Fibroblast of pulmonary artery (primary cell): Measurements from ENCODE around the gene ORM2.

Source experiments
- DNase-seq: peaks from one replicate; pipeline ENCODE4 v3.0.0-alpha.2; 2010; ENCODE audit warnings: low read depth
- H3K4me3 ChIP-seq: replicated peaks from 2 replicates; pipeline ENCODE4 v1.5.1; 2011; ENCODE audit warnings: low read depth, mild to moderate bottlenecking, control low read depth, low read length, moderate library complexity
- TF ChIP-seq, protein P1 (sequence below): IDR thresholded peaks from 2 replicates; pipeline ENCODE4 v1.5.1; 2011; ENCODE audit warnings: mild to moderate bottlenecking, control low read depth, low read length, inconsistent platforms; ENCODE audit errors: missing control alignments

Gene ORM2

DNA sequence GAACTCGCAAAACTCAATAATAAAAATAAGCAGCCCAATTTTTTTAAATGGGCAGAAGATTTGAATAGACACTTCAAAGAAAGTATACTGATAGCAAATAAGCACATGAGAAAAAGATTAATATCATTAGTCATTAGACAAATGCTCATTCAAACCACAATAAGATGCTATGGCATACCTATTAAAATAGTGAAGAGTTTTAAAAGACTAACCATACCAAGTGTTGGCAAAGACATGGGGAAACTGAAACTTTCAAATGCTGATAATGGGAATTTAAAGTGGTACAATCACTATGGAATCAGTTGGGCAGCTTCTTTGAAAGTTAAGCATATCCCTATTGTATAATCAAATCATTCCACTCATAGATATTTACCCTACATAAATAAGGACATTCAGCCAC is 33.3 kb upstream of the ORM2 start:
- TF ChIP-seq, protein P1, sequence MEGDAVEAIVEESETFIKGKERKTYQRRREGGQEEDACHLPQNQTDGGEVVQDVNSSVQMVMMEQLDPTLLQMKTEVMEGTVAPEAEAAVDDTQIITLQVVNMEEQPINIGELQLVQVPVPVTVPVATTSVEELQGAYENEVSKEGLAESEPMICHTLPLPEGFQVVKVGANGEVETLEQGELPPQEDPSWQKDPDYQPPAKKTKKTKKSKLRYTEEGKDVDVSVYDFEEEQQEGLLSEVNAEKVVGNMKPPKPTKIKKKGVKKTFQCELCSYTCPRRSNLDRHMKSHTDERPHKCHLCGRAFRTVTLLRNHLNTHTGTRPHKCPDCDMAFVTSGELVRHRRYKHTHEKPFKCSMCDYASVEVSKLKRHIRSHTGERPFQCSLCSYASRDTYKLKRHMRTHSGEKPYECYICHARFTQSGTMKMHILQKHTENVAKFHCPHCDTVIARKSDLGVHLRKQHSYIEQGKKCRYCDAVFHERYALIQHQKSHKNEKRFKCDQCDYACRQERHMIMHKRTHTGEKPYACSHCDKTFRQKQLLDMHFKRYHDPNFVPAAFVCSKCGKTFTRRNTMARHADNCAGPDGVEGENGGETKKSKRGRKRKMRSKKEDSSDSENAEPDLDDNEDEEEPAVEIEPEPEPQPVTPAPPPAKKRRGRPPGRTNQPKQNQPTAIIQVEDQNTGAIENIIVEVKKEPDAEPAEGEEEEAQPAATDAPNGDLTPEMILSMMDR: no peak
- H3K4me3 ChIP-seq: no peak overlapping the region

DNA sequence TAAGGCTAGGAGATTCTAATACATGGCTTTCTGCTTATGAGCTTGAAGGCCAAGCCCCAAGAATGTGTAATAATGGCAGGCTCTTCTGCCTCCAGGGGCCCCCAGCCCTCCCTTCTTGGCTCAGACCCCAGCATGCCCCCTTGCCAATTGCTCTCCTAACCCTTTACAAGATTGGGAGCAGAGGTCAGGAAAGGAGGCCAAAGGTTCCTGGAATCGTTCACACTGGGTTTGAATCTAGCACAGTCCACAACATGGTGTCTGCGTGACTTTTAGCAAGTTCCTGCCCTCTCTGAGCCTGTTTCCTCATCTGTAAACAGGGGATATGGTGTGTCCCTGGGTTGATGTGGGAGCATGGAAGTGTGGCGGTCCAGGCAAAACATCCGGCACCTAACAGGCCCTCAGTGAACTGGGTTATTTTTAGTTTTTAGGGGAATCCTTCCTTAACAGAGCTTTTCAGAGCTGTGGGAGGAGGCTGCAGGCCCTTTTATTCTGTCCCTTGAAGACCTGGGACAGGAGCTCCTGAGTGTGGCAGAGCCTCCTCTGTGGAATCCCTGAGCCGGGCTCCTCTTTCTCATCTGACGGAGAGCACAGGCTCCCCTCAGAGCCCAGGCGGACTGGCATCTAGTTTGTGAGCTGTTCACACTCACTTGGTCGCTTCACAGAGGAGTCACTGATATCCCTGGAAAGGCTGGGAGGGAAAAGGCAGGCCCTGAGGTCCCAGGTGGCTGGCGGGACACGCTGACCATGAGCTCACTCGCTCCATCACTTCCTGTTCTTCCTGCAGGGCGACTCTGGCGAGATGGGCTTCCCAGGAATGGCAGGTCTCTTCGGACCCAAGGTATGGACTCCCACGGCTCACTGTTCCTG is 30.1 kb upstream of the ORM2 start:
- TF ChIP-seq, protein P1: no peak
- no peak for DNase-seq
- H3K4me3 ChIP-seq: no peak overlapping the region

More for the DNA sequence above, 33.3 kb upstream of the ORM2 start:
- DNase-seq: no peak

GRCh38 chr9:114300153-114300845 is 29.4 kb upstream of the ORM2 start:
- no peak for DNase-seq
- no peak overlapping the region for H3K4me3 ChIP-seq
- TF ChIP-seq, protein P1: no peak

DNA sequence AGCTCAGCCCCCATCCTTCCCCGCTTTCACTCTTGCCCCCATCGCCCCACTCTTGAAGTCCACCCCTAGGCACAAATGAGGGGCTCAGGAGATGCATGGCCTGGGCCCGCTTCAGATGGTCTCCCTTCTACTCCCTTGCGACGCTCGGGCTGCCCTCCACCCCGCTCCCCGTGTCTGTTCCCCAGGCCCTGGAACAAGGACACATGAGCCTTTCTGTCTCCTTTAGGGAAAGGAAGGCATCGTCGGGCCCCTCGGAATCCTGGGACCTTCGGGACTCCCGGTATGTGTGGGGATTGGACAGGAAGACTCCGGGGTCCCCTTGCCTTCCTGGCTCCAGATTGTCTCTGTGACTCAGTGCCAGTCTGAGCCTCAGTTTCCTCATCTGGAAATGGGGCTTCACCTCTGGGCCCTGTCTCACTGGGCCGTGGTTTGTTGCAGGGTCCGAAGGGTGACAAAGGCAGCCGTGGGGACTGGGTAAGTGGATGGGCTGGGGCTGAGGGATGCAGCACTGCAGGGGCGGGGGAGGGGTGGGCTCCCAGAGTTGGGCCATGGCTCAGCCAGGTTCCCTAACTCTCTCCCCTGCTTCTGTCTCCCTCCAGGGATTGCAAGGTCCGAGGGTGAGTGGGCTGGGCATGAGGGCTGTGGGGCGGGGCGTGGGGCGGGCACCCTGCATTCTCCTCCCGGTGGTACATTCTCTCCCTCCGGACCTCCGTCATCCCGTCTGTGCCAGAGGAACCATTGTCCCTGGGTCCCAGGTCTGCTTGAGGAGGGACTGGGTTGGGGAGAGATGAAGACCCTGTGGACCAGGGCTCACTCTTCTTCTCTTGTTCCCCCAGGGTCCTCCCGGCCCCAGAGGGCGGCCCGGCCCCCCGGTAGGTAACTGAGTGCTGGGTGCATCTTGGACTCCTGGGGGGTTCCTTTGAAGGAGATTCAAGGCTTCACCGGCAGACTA is 28.5 kb upstream of the ORM2 start:
- DNase-seq: no peak
- H3K4me3 ChIP-seq: no peak overlapping the region
- TF ChIP-seq, protein P1: no peak

DNA sequence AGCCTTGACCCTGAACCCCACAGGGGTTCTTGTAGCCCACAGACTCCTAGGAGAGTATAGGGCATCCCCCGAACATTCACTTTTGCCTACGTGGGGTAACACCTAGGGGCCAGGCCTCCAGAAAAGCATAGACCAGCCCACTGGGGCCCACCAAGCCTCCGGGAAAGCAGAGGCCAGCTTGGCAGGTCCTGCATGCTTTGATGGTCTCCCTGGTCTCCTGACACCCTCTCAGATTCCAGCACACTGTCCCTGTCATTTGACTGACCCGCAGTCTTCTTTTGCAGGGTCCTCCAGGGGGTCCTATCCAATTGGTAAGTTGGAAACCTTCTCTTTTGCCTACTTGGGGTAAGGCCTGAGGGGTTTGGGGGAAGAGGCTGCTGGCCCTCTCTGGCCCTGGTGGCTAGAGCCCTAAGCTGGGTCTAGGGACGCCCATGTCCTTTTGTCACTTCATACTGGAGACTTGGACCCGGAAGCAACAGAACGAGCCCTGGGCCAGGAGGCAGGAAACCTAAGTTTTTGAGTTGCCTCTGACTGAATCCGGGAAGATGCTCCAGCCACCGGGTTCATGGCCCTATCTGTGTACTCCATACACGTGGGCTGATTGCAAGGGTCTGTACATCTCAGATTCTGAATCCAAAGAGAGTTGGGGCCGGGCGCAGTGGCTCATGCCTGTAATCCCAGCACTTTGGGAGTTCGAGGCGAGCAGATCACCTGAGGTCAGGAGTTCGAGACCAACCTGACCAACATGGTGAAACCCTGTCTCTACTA is 27.7 kb upstream of the ORM2 start:
- TF ChIP-seq, protein P1: no peak
- H3K4me3 ChIP-seq: no peak overlapping the region
- DNase-seq: no peak

- DNase-seq: no peak
- no peak overlapping the region for H3K4me3 ChIP-seq
- TF ChIP-seq, protein P1: no peak
These were observed 26.9 kb upstream of the ORM2 start for GRCh38 chr9:114302727-114303126.
